Vagina (tissue), 2 donors: ENCODE data around the gene MEGF8. TPM values are rescaled to one million over a fixed set of nuclear protein-coding genes. Genes with fewer than 3 reads are reported as not detected.

ENCODE experiments used
- DNase-seq, 2 donors: peaks; one replicate each; pipeline ENCODE4 v3.0.0-alpha.2; 2017; ENCODE audit errors: extremely low spot score in 2 of 2
- H3K27ac ChIP-seq: fragments of 200-600 bp; sonication (generic); one replicate; pipeline ENCODE4 v1.5.1; 2019
- H3K27me3 ChIP-seq: fragments of 200-600 bp; sonication (generic); one replicate; pipeline ENCODE4 v1.5.1; 2019
- H3K36me3 ChIP-seq, 2 donors: fragments of 200-600 bp; sonication (generic); one replicate each; pipeline ENCODE4 v1.5.1; 2017 to 2019
- H3K4me1 ChIP-seq: fragments of 200-600 bp; sonication (generic); one replicate; pipeline ENCODE4 v1.5.1; 2019
- H3K4me3 ChIP-seq, 2 donors: fragments of 200-600 bp; sonication (generic); 1 replicate in 1 of 2; 2 replicates in 1 of 2; pipeline ENCODE4 v1.5.1; 2016 to 2019
- H3K9me3 ChIP-seq: fragments of 200-600 bp; sonication (generic); one replicate; pipeline ENCODE4 v1.5.1; 2019
- CTCF ChIP-seq, 3 experiments: fragments of 450-650 bp in 2 of 3; fragments of 200-600 bp in 1 of 3; sonication (generic) in 1 of 3; IDR thresholded peaks; one replicate each; pipeline ENCODE4 v1.5.1; 2017 to 2019; ENCODE audit warnings: antibody characterized with exemption in 3 of 3, mild to moderate bottlenecking in 2 of 3, moderate library complexity in 2 of 3
- POLR2A ChIP-seq, 2 donors: fragments of 450-650 bp; IDR thresholded peaks; one replicate each; pipeline ENCODE4 v1.6.1; 2017; ENCODE audit warnings: antibody characterized with exemption in 2 of 2, mild to moderate bottlenecking in 2 of 2, moderate library complexity in 2 of 2
- POLR2AphosphoS5 ChIP-seq, 2 donors: sonication (generic); formaldehyde crosslinking; IDR thresholded peaks; one replicate each; pipeline ENCODE4 v1.9.0; 2017; ENCODE audit warnings: antibody characterized with exemption in 2 of 2, mild to moderate bottlenecking in 2 of 2, low read depth in 1 of 2; ENCODE audit not compliant: insufficient read depth in 1 of 2
- intact Hi-C: fragments of 100-400 bp; cut with DNase I; formaldehyde crosslinking; loops from one replicate; pipeline ENCODE4 v1.15.1; 2023
- total RNA-seq: library from RNA; depleted of rRNA; stranded (reverse); fragments of >200 nt; gene quantifications from one replicate; pipeline ENCODE4 v1.2.3, GENCODE V29; 2016

Gene MEGF8
- total RNA-seq, 1 donor from 2014 or later: 13.5 TPM

DNA sequence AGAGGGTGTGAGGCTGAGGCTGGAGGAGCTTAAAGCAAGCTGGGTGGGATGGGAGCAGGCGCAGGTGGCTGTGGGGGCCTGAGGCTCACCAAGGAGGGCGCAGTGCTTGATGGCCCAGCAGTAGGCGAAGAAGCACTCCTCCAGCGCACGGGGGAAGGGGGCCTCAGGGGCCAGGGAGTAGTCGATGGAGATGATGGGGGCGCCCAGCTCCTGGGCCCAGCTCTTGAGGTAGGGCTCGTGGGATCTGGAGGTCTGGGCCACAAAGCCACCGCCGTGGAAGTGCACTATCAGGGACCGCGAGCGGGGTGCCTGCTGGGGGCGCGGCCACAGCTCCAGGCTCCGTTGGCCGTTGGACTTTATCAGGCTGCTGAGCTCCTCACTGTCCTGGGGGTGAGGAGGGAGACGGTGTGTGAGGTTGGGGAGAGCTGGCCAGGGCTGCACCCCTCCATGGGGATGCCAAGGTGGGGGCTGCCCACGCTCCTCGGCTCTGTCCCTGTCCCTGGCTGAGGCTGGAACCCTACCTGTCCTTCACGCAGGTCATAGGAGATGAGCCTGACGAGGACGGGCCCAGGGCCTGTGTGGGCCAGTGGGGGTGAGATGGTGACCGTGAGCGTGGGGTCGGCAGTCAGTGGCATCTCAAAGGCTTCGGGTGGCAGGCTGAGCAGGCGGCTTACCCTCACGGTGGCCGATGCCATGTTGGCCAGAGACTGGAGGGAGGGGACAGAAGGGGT, 81.8 kb downstream of the MEGF8 start:
- DNase-seq: no peak
- Histone ChIP-seq H3K27me3 (no peaks in the 10 kb centered on the region), H3K4me1 (peaks cover 10% of the 10 kb centered on the region), H3K27ac (no peak overlapping the region), H3K9me3 (no peaks in the 10 kb centered on the region), H3K36me3 (no peaks in the 10 kb centered on the region), H3K4me3 (no peak overlapping the region)
- TF ChIP-seq POLR2AphosphoS5 (IDR thresholded peaks at IDR 0.05; ENCODE audit: insufficient read depth in 1 of 2, low read depth in 1 of 2): no peak
- TF ChIP-seq CTCF (IDR thresholded peaks at IDR 0.05): no peak
- TF ChIP-seq POLR2A (IDR thresholded peaks at IDR 0.05): no peak
- intact Hi-C loops: no loop called here

DNA sequence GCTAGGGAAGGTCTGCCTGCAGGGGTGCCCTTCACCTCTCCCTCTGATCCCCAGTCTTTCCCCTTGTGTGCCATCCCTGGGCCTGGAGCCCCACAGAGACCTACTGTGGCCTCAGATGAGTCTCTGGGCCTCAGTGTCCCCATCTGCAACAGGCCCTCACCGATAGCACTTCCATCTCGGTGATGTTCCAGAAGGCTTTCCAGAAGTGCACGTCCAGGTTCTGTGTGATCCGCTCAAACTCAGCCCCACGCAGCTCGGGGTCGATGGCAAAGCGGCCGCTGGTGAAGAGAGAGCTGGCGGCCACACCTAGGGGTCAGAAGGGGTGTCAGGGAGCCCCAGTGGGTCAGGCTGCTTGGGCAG, 82.4 kb downstream of the MEGF8 start:
- Histone ChIP-seq H3K36me3 (no peaks in the 10 kb centered on the region), H3K9me3 (no peaks in the 10 kb centered on the region), H3K27me3 (no peaks in the 10 kb centered on the region), H3K4me1 (peaks cover 6% of the 10 kb centered on the region), H3K27ac (no peak overlapping the region), H3K4me3 (no peak overlapping the region)
- DNase-seq: no peak
- no peak for TF ChIP-seq POLR2A (IDR thresholded peaks at IDR 0.05)
- no peak for TF ChIP-seq CTCF (IDR thresholded peaks at IDR 0.05)
- TF ChIP-seq POLR2AphosphoS5 (IDR thresholded peaks at IDR 0.05; ENCODE audit: insufficient read depth in 1 of 2, low read depth in 1 of 2): no peak
- intact Hi-C loops: no loop called here

- Histone ChIP-seq H3K4me3 (no peak overlapping the region), H3K4me1 (peaks cover 6% of the 10 kb centered on the region), H3K36me3 (no peaks in the 10 kb centered on the region), H3K9me3 (no peaks in the 10 kb centered on the region), H3K27ac (no peak overlapping the region), H3K27me3 (no peaks in the 10 kb centered on the region)
- no peak for DNase-seq
- TF ChIP-seq POLR2AphosphoS5 (IDR thresholded peaks at IDR 0.05; ENCODE audit: insufficient read depth in 1 of 2, low read depth in 1 of 2) (no peak), CTCF (IDR thresholded peaks at IDR 0.05) (no peak), POLR2A (IDR thresholded peaks at IDR 0.05) (no peak)
- intact Hi-C loops: no loop called here
Observed at GRCh38 chr19:42409477-42409876, 84.0 kb downstream of the MEGF8 start.

DNA sequence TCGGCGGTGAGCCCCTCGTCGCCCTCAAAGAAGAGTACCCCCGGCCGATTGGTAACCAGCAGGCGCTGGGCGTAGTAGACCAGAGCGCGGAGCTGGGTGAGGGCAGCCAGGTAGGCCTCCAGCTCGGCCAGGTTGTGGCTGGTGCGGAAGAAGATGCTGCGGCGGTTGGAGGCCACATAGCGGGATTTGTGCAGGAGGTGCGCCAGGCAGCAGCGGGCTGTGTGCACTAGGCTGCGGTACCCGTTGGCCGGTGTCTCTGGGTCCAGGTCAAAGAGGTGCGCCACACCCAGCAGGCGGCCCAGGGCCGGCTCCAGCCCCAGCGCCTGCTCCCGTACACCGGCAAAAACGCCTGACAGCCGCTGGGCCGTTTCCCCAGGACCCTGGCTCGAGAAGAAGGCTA, 84.9 kb downstream of the MEGF8 start:
- intact Hi-C loops: no loop called here
- Histone ChIP-seq H3K27ac (no peak overlapping the region), H3K4me3 (no peak overlapping the region), H3K9me3 (no peaks in the 10 kb centered on the region), H3K4me1 (peaks cover 6% of the 10 kb centered on the region), H3K36me3 (no peaks in the 10 kb centered on the region), H3K27me3 (no peaks in the 10 kb centered on the region)
- no peak for TF ChIP-seq POLR2A (IDR thresholded peaks at IDR 0.05)
- no peak for TF ChIP-seq CTCF (IDR thresholded peaks at IDR 0.05)
- TF ChIP-seq POLR2AphosphoS5 (IDR thresholded peaks at IDR 0.05; ENCODE audit: insufficient read depth in 1 of 2, low read depth in 1 of 2): no peak
- DNase-seq: no peak

- no peaks in the 10 kb centered on the region for H3K27me3 ChIP-seq
- intact Hi-C loops: no loop called here
- no peak overlapping the region for H3K4me3 ChIP-seq
- no peaks in the 10 kb centered on the region for H3K36me3 ChIP-seq
- TF ChIP-seq POLR2AphosphoS5 (IDR thresholded peaks at IDR 0.05; ENCODE audit: insufficient read depth in 1 of 2, low read depth in 1 of 2) (no peak), CTCF (IDR thresholded peaks at IDR 0.05) (no peak), POLR2A (IDR thresholded peaks at IDR 0.05) (no peak)
- no peak for DNase-seq
- H3K27ac ChIP-seq: no peak overlapping the region
- H3K9me3 ChIP-seq: no peaks in the 10 kb centered on the region
- H3K4me1 ChIP-seq: peaks cover 6% of the 10 kb centered on the region
Observed at GRCh38 chr19:42411581-42412178, 86.2 kb downstream of the MEGF8 start.
